ENCODE data around the gene KLHL18.
"Not testable (repeated sequence)": the region's sequence is repeated elsewhere in the genome, so short reads cannot be mapped to it uniquely, and the experiment has no call there.

Gene KLHL18

DNA sequence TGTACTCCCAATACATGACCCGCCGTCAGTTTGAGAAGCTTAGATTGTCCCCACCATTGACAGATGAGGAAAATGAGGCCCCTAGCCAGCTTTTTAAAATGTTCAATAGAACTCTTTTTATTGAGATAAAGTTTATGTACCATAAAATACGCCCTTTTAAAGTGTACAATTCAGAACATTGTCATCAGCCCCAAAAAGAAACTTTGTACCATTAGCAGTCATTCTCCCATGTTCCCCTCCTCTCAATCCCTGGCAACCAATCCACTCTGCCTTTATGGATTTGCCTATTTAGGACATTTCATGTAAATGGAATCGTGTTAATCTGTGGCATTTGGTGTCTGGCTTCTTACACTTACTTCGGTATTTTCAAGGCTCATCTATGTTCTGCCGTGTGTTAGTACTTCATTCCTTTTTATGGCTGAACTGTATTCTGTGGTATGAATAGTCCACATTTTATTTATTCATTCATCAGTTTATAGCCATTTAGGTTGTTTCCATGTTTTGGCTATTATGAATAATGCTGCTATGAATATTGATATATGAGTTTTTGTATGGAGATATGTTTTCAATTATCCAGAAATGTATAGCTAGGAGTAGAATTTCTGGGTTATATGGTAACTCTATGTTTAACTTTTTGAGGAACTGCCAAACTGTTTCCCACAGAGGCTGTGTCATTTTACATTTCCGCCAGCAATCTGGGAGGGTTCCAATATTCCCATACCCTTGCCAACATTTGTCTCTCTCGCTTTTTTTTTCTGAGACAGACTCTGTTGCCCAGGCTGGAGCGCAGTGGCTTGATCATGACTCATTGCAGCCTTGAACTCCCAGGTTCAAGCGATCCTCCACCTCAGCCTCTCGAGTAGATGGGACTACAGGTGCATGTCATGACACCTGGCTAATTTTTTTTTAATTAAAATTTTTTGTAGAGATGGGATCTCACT lies 82.7 kb downstream of the KLHL18 start:
- H3K4me1 ChIP-seq (ENCODE audit: insufficient read depth, low read length, severe bottlenecking): peaks cover 8% of the 10 kb centered on the region
- H3K36me3 ChIP-seq (ENCODE audit: insufficient read depth, low read length): no peaks in the 10 kb centered on the region
- no peaks in the 10 kb centered on the region for H3F3A ChIP-seq (ENCODE audit: insufficient read depth, low read length)
- no peak overlapping the region for H3K27ac ChIP-seq (ENCODE audit: low read depth, low read length, poor library complexity, severe bottlenecking)
- no peaks in the 10 kb centered on the region for H4K20me1 ChIP-seq (ENCODE audit: insufficient read depth, low read length)
- no peak overlapping the region for H2AFZ ChIP-seq (ENCODE audit: low read length)
- H3K27me3 ChIP-seq (ENCODE audit: insufficient read depth, low read length): no peaks in the 10 kb centered on the region
- H3K9me2 ChIP-seq (ENCODE audit: low read depth, low read length): no peaks in the 10 kb centered on the region
- TF ChIP-seq, protein P1, sequence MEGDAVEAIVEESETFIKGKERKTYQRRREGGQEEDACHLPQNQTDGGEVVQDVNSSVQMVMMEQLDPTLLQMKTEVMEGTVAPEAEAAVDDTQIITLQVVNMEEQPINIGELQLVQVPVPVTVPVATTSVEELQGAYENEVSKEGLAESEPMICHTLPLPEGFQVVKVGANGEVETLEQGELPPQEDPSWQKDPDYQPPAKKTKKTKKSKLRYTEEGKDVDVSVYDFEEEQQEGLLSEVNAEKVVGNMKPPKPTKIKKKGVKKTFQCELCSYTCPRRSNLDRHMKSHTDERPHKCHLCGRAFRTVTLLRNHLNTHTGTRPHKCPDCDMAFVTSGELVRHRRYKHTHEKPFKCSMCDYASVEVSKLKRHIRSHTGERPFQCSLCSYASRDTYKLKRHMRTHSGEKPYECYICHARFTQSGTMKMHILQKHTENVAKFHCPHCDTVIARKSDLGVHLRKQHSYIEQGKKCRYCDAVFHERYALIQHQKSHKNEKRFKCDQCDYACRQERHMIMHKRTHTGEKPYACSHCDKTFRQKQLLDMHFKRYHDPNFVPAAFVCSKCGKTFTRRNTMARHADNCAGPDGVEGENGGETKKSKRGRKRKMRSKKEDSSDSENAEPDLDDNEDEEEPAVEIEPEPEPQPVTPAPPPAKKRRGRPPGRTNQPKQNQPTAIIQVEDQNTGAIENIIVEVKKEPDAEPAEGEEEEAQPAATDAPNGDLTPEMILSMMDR (IDR thresholded peaks at IDR 0.05; ENCODE audit: low read length): no peak
- no peaks in the 10 kb centered on the region for H3K9me3 ChIP-seq (ENCODE audit: low read length)
- no peak overlapping the region for H3K4me2 ChIP-seq (ENCODE audit: low read length)
- H3K79me2 ChIP-seq (ENCODE audit: insufficient read depth, low read length): no peaks in the 10 kb centered on the region
- no peak overlapping the region for H3K4me3 ChIP-seq (ENCODE audit: low read depth, low read length, poor library complexity, severe bottlenecking)
- no peak overlapping the region for H3K9ac ChIP-seq (ENCODE audit: low read length)

DNA sequence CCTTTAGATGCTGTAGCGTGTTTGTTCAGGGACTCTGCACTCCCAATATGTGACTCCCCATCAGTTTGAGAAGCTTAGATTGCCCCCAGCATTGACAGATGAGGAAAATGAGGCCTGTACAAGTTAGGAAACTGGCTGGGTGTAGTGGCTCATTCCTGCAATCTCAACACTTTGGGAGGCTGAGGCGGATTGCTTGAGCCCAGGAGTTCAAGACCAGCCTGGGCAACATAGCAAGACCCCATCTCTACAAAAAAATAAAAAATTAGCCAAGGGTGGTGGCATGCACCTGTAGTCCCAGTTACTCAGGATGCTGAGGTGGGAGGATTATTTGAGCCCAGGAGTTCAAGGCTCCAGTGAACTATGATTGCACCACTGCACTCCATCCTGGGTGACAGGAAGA lies 84.1 kb downstream of the KLHL18 start:
- no peak overlapping the region for H3K27ac ChIP-seq (ENCODE audit: low read depth, low read length, poor library complexity, severe bottlenecking)

DNA sequence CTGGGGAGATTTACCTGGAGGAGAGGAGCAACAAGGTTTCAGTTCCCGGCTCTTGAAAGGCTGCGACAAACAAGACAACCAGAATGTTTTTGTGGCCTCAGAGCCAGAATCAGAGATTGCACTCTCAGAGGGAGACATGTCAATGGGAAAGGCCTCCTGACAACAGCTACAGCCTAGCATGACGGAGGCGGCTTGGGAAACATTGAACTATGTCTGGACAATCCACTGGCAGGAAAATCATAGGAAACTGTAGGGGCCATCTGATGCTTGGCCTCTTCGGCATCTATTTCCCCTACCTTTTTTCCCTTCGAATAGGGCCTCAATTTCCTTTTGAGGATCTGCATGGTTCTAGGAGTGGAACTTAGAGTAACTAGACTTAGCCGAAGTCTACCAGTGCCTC lies 84.9 kb downstream of the KLHL18 start:
- Histone ChIP-seq H3K9ac (ENCODE audit: low read length) (no peak overlapping the region), H3K27ac (ENCODE audit: low read depth, low read length, poor library complexity, severe bottlenecking) (no peak overlapping the region), H4K20me1 (ENCODE audit: insufficient read depth, low read length) (no peaks in the 10 kb centered on the region), H3K79me2 (ENCODE audit: insufficient read depth, low read length) (no peaks in the 10 kb centered on the region), H3K4me2 (ENCODE audit: low read length) (no peak overlapping the region), H3K9me2 (ENCODE audit: low read depth, low read length) (no peaks in the 10 kb centered on the region), H3K36me3 (ENCODE audit: insufficient read depth, low read length) (no peaks in the 10 kb centered on the region), H3K4me1 (ENCODE audit: insufficient read depth, low read length, severe bottlenecking) (peaks cover 3% of the 10 kb centered on the region), H3K9me3 (ENCODE audit: low read length) (no peaks in the 10 kb centered on the region), H3K27me3 (ENCODE audit: insufficient read depth, low read length) (no peaks in the 10 kb centered on the region), H2AFZ (ENCODE audit: low read length) (no peak overlapping the region), H3F3A (ENCODE audit: insufficient read depth, low read length) (no peaks in the 10 kb centered on the region), H3K4me3 (ENCODE audit: low read depth, low read length, poor library complexity, severe bottlenecking) (no peak overlapping the region)
- TF ChIP-seq EZH2 (IDR thresholded peaks at IDR 0.05; ENCODE audit: borderline replicate concordance, low read length): no peak
- TF ChIP-seq, protein P1 (IDR thresholded peaks at IDR 0.05; ENCODE audit: low read length): no peak

More for the DNA sequence above, 84.1 kb downstream of the KLHL18 start:
- Histone ChIP-seq H3K9me3 (ENCODE audit: low read length) (no peaks in the 10 kb centered on the region), H3K4me2 (ENCODE audit: low read length) (no peak overlapping the region), H3K36me3 (ENCODE audit: insufficient read depth, low read length) (no peaks in the 10 kb centered on the region), H3K4me1 (ENCODE audit: insufficient read depth, low read length, severe bottlenecking) (peaks cover 8% of the 10 kb centered on the region), H3K4me3 (ENCODE audit: low read depth, low read length, poor library complexity, severe bottlenecking) (no peak overlapping the region), H4K20me1 (ENCODE audit: insufficient read depth, low read length) (no peaks in the 10 kb centered on the region), H3K9ac (ENCODE audit: low read length) (no peak overlapping the region), H3K9me2 (ENCODE audit: low read depth, low read length) (no peaks in the 10 kb centered on the region), H3K27me3 (ENCODE audit: insufficient read depth, low read length) (no peaks in the 10 kb centered on the region), H2AFZ (ENCODE audit: low read length) (no peak overlapping the region), H3F3A (ENCODE audit: insufficient read depth, low read length) (no peaks in the 10 kb centered on the region), H3K79me2 (ENCODE audit: insufficient read depth, low read length) (no peaks in the 10 kb centered on the region)
- no peak for TF ChIP-seq EZH2 (IDR thresholded peaks at IDR 0.05; ENCODE audit: borderline replicate concordance, low read length)
- TF ChIP-seq, protein P1 (IDR thresholded peaks at IDR 0.05; ENCODE audit: low read length): no peak

DNA sequence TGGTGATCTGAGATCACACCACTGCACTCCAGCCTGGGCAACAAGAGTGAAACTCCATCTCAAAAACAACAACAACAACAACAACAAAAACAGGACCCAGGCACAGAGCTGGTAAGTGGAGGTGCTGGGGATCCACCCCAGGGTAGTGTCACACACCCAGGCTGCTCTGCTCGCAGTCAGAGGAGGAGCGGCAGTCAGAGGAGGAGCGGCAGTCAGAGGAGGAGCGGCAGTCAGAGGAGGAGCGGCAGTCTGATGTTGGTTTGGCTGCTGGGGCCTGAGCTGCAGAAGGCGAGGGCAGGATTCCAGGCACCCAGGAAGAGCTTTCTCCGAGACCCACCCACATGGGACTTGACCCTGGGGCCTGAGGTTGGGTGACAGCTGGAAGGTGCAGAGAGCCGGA lies 87.3 kb downstream of the KLHL18 start:
- H3K79me2 ChIP-seq (ENCODE audit: insufficient read depth, low read length); H3K4me3 ChIP-seq (ENCODE audit: low read depth, low read length, poor library complexity, severe bottlenecking); H2AFZ ChIP-seq (ENCODE audit: low read length); H3K27ac ChIP-seq (ENCODE audit: low read depth, low read length, poor library complexity, severe bottlenecking); H3K27me3 ChIP-seq (ENCODE audit: insufficient read depth, low read length); H3F3A ChIP-seq (ENCODE audit: insufficient read depth, low read length); H3K4me2 ChIP-seq (ENCODE audit: low read length); H3K9me2 ChIP-seq (ENCODE audit: low read depth, low read length); H3K4me1 ChIP-seq (ENCODE audit: insufficient read depth, low read length, severe bottlenecking); H3K36me3 ChIP-seq (ENCODE audit: insufficient read depth, low read length); H3K9ac ChIP-seq (ENCODE audit: low read length); H4K20me1 ChIP-seq (ENCODE audit: insufficient read depth, low read length); H3K9me3 ChIP-seq (ENCODE audit: low read length): not testable (repeated sequence)
